Gastrocnemius medialis (tissue), 4 donors: ENCODE data around the gene ADCYAP1R1.

Source experiments
- CTCF ChIP-seq, 5 experiments: fragments of 450-650 bp in 3 of 5; fragments of 200-600 bp in 2 of 5; sonication (generic) in 2 of 5; IDR thresholded peaks in 4 of 5; conservative IDR thresholded peaks in 1 of 5; 1 replicate in 4 of 5; 2 replicates in 1 of 5; pipeline ENCODE4 v1.5.1; 2016 to 2019; ENCODE audit warnings: antibody characterized with exemption in 5 of 5, mild to moderate bottlenecking in 3 of 5, moderate library complexity in 3 of 5
- POLR2A ChIP-seq, 2 donors: fragments of 450-650 bp; IDR thresholded peaks; one replicate each; pipeline ENCODE4 v1.6.1; 2017; ENCODE audit warnings: antibody characterized with exemption in 2 of 2, mild to moderate bottlenecking in 2 of 2, moderate library complexity in 2 of 2

DNA sequence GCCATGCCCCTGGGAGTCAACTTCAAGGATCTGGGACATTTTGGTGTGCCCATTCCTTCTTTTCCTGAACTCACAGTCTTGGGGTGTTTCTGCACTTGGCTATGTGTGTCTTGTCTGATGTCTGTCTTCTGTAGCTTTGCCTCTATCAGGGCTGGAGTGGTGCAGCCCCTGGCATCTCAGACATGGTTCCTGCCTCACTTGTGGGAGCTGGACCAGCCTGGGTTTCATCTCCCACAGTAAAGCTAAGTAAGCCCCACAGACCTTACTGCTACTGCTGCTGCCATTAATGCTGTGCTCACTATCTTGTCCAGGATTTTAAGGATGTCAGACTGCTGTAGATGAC lies 59.0 kb downstream of the ADCYAP1R1 start:
- TF ChIP-seq CTCF (IDR thresholded peaks at IDR 0.05 in 4 of 5, conservative IDR thresholded peaks at IDR 0.05 in 1 of 5), result no peak
- TF ChIP-seq POLR2A (IDR thresholded peaks at IDR 0.05), result no peak
